Transverse colon (tissue), 4 donors: Measurements from ENCODE around the gene OLFM1. TPM values are rescaled to one million over a fixed set of nuclear protein-coding genes. Genes with fewer than 3 reads are reported as not detected.
"Not testable (repeated sequence)": the region's sequence is repeated elsewhere in the genome, so short reads cannot be mapped to it uniquely, and the experiment has no call there.

ENCODE experiments used
- DNase-seq: peaks from one replicate; pipeline ENCODE4 v3.0.0-alpha.2; 2019
- H3K27ac ChIP-seq, 4 donors: fragments of 200-600 bp; sonication (generic); 2 replicates each; pipeline ENCODE4 v1.5.1; 2016 to 2018; ENCODE audit warnings: inconsistent platforms in 4 of 4
- H3K27me3 ChIP-seq: fragments of 200-600 bp; sonication (generic); 2 replicates; pipeline ENCODE4 v1.5.1; 2017; ENCODE audit warnings: inconsistent platforms
- H3K36me3 ChIP-seq, 4 donors: fragments of 200-600 bp; sonication (generic); 2 replicates each; pipeline ENCODE4 v1.5.1; 2017 to 2019; ENCODE audit warnings: inconsistent platforms in 4 of 4
- H3K4me1 ChIP-seq, 4 donors: fragments of 200-600 bp; sonication (generic); 2 replicates each; pipeline ENCODE4 v1.5.1; 2017 to 2020; ENCODE audit warnings: inconsistent platforms in 4 of 4
- H3K4me3 ChIP-seq, 4 donors: fragments of 200-600 bp; sonication (generic); 1 replicate in 1 of 4; 2 replicates in 3 of 4; pipeline versions ENCODE4 v1.5.1 to v1.6.1; 2017 to 2019; ENCODE audit warnings: inconsistent platforms in 4 of 4
- H3K9me3 ChIP-seq, 2 donors: fragments of 200-600 bp; sonication (generic); 2 replicates each; pipeline ENCODE4 v1.5.1; 2017 to 2019; ENCODE audit warnings: inconsistent platforms in 2 of 2
- CTCF ChIP-seq, 5 experiments: fragments of 200-600 bp in 3 of 5; fragments of 450-650 bp in 2 of 5; sonication (generic) in 3 of 5; IDR thresholded peaks; 1 replicate in 2 of 5; 2 replicates in 3 of 5; pipeline ENCODE4 v1.5.1; 2016 to 2017; ENCODE audit warnings: antibody characterized with exemption in 5 of 5, inconsistent platforms in 3 of 5, mild to moderate bottlenecking in 2 of 5, moderate library complexity in 1 of 5
- EP300 ChIP-seq: sonication (generic); formaldehyde crosslinking; IDR thresholded peaks from one replicate; pipeline ENCODE4 v1.6.1; 2017; ENCODE audit warnings: antibody characterized with exemption, low read depth
- POLR2A ChIP-seq: fragments of 450-650 bp; IDR thresholded peaks from one replicate; pipeline ENCODE4 v1.6.1; 2016; ENCODE audit warnings: antibody characterized with exemption, mild to moderate bottlenecking, moderate library complexity
- POLR2AphosphoS5 ChIP-seq, 3 donors: sonication (generic); formaldehyde crosslinking; IDR thresholded peaks; one replicate each; pipeline ENCODE4 v1.6.1; 2016; ENCODE audit warnings: antibody characterized with exemption in 3 of 3
- WGBS, 2 donors: methylation state at CpG; one replicate each; pipeline ENCODE4 v1.1.5; 2018; ENCODE audit warnings: low coverage in 1 of 2; 5-methylcytosine and 5-hydroxymethylcytosine counted together
- in situ Hi-C, 4 donors: fragments of 200-750 bp; cut with MboI; loops; one replicate each; pipeline versions ENCODE4 v1.15.0 to v1.15.1; 2017; ENCODE audit warnings: low sequenced_read_pairs in 3 of 4, low pct_ligation_motif_present in 1 of 4, low pct_unique_long_range_greater_than_20kb in 1 of 4
- intact Hi-C: fragments of 100-400 bp; cut with DNase I; formaldehyde crosslinking; loops from one replicate; pipeline ENCODE4 v1.15.1; 2023; ENCODE audit warnings: low total_unique reads
- total RNA-seq, 4 donors: library from RNA; depleted of rRNA; stranded (reverse); fragments of >200 nt; gene quantifications; one replicate each; pipeline ENCODE4 v1.1.0, GENCODE V29; 2016

Gene OLFM1
- total RNA-seq, 4 donors from 2014 or later: 3.7 to 7.8 (median 4.0) TPM; not detected in 1

GRCh38 chr9:135147474-135147805 lies 60.0 kb downstream of the OLFM1 start:
- Histone ChIP-seq H3K27me3 (no peaks in the 10 kb centered on the region), H3K4me3 (no peak overlapping the region), H3K36me3 (no peaks in the 10 kb centered on the region), H3K4me1 (no peaks in the 10 kb centered on the region), H3K27ac (no peak overlapping the region), H3K9me3 (no peaks in the 10 kb centered on the region)
- TF ChIP-seq POLR2A: no peak
- TF ChIP-seq CTCF (IDR thresholded peaks at IDR 0.05): no peak
- no peak for TF ChIP-seq EP300
- no peak for TF ChIP-seq POLR2AphosphoS5 (IDR thresholded peaks at IDR 0.05)
- intact Hi-C loops (no loop called here), in situ Hi-C loops (no loop called here)
- 72% methylated on average over 12 of the region's 12 CpGs; no CpG with 5 or more reads in 1 of the 2 donors for WGBS, 2 donors
- no peak for DNase-seq

- TF ChIP-seq POLR2AphosphoS5 (IDR thresholded peaks at IDR 0.05) (no peak), POLR2A (no peak), EP300 (no peak), CTCF (IDR thresholded peaks at IDR 0.05) (no peak)
- intact Hi-C loops: no loop called here
- no peaks in the 10 kb centered on the region for H3K9me3 ChIP-seq
- no peaks in the 10 kb centered on the region for H3K27me3 ChIP-seq
- H3K27ac ChIP-seq: no peak overlapping the region
- H3K4me1 ChIP-seq: no peaks in the 10 kb centered on the region
- H3K36me3 ChIP-seq: no peaks in the 10 kb centered on the region
- in situ Hi-C loops: no loop called here
- WGBS, 2 donors: 88% methylated on average over 9 of the region's 9 CpGs; no CpG with 5 or more reads in 1 of the 2 donors
- DNase-seq: no peak
- no peak overlapping the region for H3K4me3 ChIP-seq
Observed at GRCh38 chr9:135147938-135148337, 60.5 kb downstream of the OLFM1 start.

GRCh38 chr9:135148386-135148785 lies 60.9 kb downstream of the OLFM1 start:
- intact Hi-C loops (no loop called here), in situ Hi-C loops (no loop called here)
- H3K36me3 ChIP-seq: no peaks in the 10 kb centered on the region
- no peaks in the 10 kb centered on the region for H3K9me3 ChIP-seq
- no peak for DNase-seq
- no peak overlapping the region for H3K4me3 ChIP-seq
- no peaks in the 10 kb centered on the region for H3K27me3 ChIP-seq
- no peak for TF ChIP-seq CTCF (IDR thresholded peaks at IDR 0.05)
- TF ChIP-seq EP300: no peak
- TF ChIP-seq POLR2AphosphoS5 (IDR thresholded peaks at IDR 0.05): no peak
- TF ChIP-seq POLR2A: no peak
- H3K27ac ChIP-seq: no peak overlapping the region
- H3K4me1 ChIP-seq: no peaks in the 10 kb centered on the region
- 67% methylated on average over 7 of the region's 7 CpGs; no CpG with 5 or more reads in 1 of the 2 donors for WGBS, 2 donors

- WGBS, 2 donors: 33 to 78% methylated on average over 1 to 9 of the region's 9 CpGs
- H3K4me3 ChIP-seq, H3K4me1 ChIP-seq, H3K36me3 ChIP-seq, H3K27ac ChIP-seq, intact Hi-C loops, H3K27me3 ChIP-seq, H3K9me3 ChIP-seq, DNase-seq, in situ Hi-C loops: not testable (repeated sequence)
Observed at GRCh38 chr9:135149901-135150300, 62.4 kb downstream of the OLFM1 start.

- intact Hi-C loops (no loop called here), in situ Hi-C loops (no loop called here)
- no peak overlapping the region for H3K4me3 ChIP-seq
- no peak for DNase-seq
- H3K9me3 ChIP-seq: no peaks in the 10 kb centered on the region
- H3K4me1 ChIP-seq: no peaks in the 10 kb centered on the region
- H3K27me3 ChIP-seq: no peaks in the 10 kb centered on the region
- H3K27ac ChIP-seq: no peak overlapping the region
- H3K36me3 ChIP-seq: no peaks in the 10 kb centered on the region
- WGBS, 2 donors: 85% methylated on average over 11 of the region's 11 CpGs; no CpG with 5 or more reads in 1 of the 2 donors
- TF ChIP-seq POLR2A (no peak), EP300 (no peak), POLR2AphosphoS5 (IDR thresholded peaks at IDR 0.05) (no peak), CTCF (IDR thresholded peaks at IDR 0.05) (no peak)
Observed at GRCh38 chr9:135150981-135151380, 63.5 kb downstream of the OLFM1 start.
